ENCODE measurements around the gene DNAJB8. TPM values are rescaled to one million over a fixed set of nuclear protein-coding genes. Genes with fewer than 3 reads are reported as not detected.

The DNAJB8 gene
- polyA plus RNA-seq, 3 donors from 2014 or later = not detected

DNA sequence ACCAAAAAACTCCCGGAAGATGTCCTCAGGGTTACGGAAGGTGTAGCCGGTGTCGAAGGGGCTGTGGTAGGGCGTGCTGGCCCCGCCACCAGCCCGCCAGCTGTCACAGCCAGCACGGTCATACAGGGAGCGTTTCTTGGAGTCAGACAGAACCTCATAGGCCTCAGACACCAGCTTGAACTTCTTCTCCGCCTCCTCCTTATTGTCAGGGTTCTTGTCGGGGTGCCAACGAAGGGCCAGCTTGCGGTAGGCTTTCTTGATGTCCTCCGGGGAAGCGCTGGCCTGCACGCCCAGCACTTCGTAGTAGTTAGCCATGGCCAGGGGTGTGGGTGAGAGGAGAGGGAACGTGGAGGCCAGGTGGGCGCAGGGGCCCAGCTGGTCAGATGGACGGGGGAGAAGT, 3.8 kb downstream of the DNAJB8 start:
- no peaks in the 10 kb centered on the region for H3K36me3 Mint-ChIP-seq
- H3K4me1 Mint-ChIP-seq = peaks cover 1 to 10% of the 10 kb centered on the region in 2 donors
- H3K27me3 Mint-ChIP-seq (ENCODE audit: low read depth in 3 of 3) = peaks cover 2 to 26% (median 17%) of the 10 kb centered on the region in 3 donors
- H3K9me3 Mint-ChIP-seq = no peaks in the 10 kb centered on the region
- H3K4me3 Mint-ChIP-seq = no peak overlapping the region
- H3K27ac Mint-ChIP-seq = no peak overlapping the region
- DNase-seq = no peak

DNA sequence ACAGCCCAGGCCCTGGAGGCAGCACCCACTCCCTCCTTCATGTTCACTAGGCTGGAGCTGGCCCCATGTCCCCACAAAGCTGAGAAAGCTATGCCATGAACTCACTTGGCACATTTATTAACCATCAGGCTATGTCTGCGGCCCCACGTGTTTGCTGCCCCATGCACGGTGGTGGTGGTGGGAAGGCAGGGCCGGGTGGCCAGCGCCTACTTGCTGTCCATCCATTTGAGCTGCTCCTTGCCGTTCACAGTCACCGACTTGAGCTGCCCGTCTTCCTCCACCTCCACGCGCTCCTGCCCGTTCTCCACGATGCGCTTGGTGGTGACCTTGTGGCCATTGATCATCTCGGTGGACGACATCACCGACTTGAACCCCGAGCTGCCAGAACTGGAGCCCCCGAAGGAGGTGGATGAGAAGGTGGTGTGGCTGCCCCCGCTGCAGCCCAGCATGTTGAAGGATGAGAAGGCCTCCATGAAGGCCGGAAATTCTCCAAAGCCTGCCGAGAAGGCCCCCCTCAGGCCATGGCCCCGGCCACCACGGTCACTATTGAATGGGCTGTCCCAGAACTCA, 4.3 kb downstream of the DNAJB8 start:
- no peak overlapping the region for H3K4me3 Mint-ChIP-seq
- no peak overlapping the region for H3K27ac Mint-ChIP-seq
- no peaks in the 10 kb centered on the region for H3K9me3 Mint-ChIP-seq
- no peak for DNase-seq
- H3K27me3 Mint-ChIP-seq (ENCODE audit: low read depth in 3 of 3) = peaks cover 2 to 27% (median 17%) of the 10 kb centered on the region in 3 donors
- peaks cover 1 to 9% of the 10 kb centered on the region in 2 donors for H3K4me1 Mint-ChIP-seq
- no peaks in the 10 kb centered on the region for H3K36me3 Mint-ChIP-seq

DNA sequence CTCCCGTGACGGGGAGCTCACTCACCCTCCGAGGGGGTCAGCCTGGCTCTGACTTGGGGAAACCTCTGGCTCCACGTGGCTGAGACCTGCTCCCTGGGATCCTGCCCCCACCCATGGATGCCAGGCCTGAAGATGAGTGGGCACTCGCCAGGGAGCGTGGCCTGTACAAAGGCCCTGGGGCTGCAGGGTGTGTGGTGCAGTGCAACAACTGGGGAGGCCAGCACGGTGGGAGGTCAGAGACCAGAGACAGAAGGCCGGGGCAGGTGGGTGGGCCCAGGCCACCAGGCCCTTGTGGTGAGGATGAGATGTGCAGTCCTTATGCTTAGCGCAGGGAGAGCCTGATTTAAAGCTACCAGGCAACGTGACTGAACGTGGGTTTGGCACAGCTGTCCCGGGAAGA, 5.0 kb downstream of the DNAJB8 start:
- peaks cover 0 to 2% of the 10 kb centered on the region in 2 donors for H3K4me1 Mint-ChIP-seq
- H3K36me3 Mint-ChIP-seq = no peaks in the 10 kb centered on the region

DNA sequence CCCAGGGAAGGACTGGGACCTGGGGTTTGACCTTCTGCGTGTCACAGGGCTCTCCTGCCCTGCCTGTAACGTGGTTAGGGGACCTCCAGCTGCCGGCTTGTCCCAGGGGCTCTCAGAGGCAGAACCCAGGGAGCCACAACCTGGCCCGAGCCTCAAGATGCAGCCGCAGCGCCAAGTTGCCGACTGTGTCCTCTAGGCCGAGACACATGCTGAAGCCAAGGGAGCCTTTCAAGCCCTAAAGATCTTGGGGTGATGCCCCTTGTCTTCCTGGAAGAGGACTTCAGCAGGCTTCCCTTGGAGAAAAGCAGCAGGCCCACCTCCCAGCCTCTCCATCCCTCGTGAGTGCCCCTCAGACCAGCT, 7.2 kb downstream of the DNAJB8 start:
- Mint-ChIP-seq H3K36me3 (no peaks in the 10 kb centered on the region), H3K9me3 (no peaks in the 10 kb centered on the region), H3K27me3 (ENCODE audit: low read depth in 3 of 3) (peaks cover 4 to 21% (median 12%) of the 10 kb centered on the region in 3 donors), H3K4me3 (no peak overlapping the region), H3K4me1 (no peaks in the 10 kb centered on the region), H3K27ac (no peak overlapping the region)
- DNase-seq = no peak

More for the DNA sequence above, 5.0 kb downstream of the DNAJB8 start:
- DNase-seq = no peak
- Mint-ChIP-seq H3K9me3 (no peaks in the 10 kb centered on the region), H3K27me3 (ENCODE audit: low read depth in 3 of 3) (peaks cover 2 to 22% (median 13%) of the 10 kb centered on the region in 3 donors), H3K27ac (no peak overlapping the region), H3K4me3 (no peak overlapping the region)

DNA sequence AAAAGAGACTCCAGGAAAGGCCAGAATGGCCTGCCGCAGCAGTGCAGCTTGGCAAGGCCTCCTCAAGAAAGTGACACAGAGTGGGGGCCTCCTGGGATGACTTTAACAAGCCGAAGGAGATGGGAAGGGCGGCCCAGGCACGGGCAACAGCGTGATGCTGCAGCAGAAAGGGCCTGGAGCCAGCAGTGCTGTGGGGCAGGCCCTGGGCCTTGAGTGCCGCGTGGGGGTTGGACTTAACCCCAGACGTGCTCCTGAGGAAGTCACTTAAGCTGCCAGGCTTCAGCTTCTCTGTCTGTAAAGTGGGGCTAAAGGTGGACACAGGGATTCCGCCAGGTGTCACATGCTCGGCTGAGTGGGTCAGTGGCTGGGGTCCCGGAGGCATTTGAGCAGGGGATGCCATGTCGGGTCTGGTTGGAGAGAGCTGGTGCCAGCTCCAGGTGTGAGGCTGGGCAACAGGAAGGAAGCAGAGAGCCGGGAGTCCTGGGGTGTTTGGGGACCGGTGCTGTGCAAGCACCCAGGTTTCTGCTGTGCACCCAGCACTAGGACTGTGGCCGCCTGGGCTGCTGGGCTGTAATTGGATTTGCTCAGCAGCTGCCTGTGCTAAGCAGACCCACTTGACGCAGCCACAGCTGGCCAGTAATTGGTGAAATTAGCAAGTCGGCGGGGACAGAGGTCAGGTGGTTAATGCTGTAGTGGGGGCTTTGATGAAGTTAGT, 7.8 kb downstream of the DNAJB8 start:
- peaks cover 8 to 20% (median 9%) of the 10 kb centered on the region in 3 donors for H3K27me3 Mint-ChIP-seq (ENCODE audit: low read depth in 3 of 3)
- no peaks in the 10 kb centered on the region for H3K4me1 Mint-ChIP-seq
- no peaks in the 10 kb centered on the region for H3K9me3 Mint-ChIP-seq
- no peak for DNase-seq
- H3K27ac Mint-ChIP-seq = no peak overlapping the region
- H3K4me3 Mint-ChIP-seq = no peak overlapping the region
- H3K36me3 Mint-ChIP-seq = no peaks in the 10 kb centered on the region

DNA sequence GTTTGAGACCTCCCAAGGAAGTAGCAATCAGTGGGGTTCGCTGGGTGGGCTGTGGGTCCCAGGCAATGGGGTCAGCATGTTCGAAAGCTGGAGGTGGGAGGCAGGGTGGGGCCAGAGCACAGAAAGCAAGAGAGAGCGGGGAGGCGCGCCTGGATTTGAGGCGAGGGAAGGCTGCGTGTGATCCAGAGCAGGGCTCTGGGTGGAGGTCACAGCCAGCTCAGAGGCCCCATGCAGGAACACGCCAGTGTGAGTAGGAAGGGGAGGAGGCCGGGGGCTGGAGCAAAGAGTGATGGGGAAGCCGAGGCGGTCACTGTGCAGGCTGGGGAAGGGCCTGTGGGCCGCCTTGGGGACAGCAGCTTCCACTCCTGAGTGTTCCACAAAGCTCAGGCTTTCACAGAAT, 8.8 kb downstream of the DNAJB8 start:
- no peak overlapping the region for H3K27ac Mint-ChIP-seq

DNA sequence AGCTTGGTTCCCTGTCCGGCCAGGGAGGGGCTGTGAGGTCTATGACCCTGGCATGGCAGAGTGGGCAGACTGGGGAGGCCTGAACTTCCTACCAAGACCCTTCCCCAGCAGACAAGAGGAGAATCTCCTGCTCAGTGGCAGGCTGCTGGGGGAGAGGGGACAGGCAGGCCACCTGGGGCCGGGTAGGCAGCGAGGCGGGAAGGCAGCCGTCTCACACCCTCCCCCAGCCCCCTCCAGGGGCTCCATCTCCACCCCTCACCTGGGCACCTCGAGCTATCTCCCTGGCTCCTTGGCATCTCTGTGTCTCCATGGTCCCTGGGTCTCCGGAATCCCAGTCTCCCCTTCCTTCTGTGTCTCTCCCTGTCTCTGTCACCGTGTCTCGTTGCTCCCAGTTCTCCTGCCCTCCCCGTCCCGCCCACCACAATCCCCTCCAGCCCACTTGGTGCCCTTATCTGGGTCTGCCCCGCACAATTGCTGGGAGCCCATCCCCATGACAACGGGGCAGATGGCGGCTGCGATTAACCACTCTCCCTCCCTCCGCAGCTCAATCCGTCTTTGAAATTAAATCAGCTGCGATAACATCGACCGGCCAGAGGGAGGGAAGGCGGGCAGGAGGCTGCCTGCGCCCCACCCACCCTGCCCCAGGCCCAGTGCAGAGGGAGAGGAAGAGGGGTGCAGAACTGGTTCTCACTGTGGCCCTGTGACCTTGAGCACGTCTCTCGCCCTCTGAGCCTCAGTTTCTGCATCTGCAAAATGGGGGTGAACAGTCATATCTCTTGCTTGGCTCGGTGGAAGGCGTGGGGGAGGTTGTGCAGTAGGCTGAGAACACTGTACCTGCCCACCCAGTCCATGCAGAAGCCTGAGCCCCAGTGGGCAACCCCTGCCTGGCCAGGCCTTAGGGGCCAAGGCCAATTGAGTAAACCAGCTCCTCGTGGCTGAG, 9.6 kb downstream of the DNAJB8 start:
- no peak for DNase-seq
- Mint-ChIP-seq H3K36me3 (no peaks in the 10 kb centered on the region), H3K9me3 (no peaks in the 10 kb centered on the region), H3K4me1 (no peaks in the 10 kb centered on the region), H3K27me3 (ENCODE audit: low read depth in 3 of 3) (peaks cover 5 to 16% (median 9%) of the 10 kb centered on the region in 3 donors), H3K27ac (no peak overlapping the region), H3K4me3 (no peak overlapping the region)

More for the DNA sequence above, 8.8 kb downstream of the DNAJB8 start:
- Mint-ChIP-seq H3K36me3 (no peaks in the 10 kb centered on the region), H3K4me1 (no peaks in the 10 kb centered on the region), H3K4me3 (no peak overlapping the region), H3K9me3 (no peaks in the 10 kb centered on the region), H3K27me3 (ENCODE audit: low read depth in 3 of 3) (peaks cover 8 to 19% (median 9%) of the 10 kb centered on the region in 3 donors)
- no peak for DNase-seq

DNA sequence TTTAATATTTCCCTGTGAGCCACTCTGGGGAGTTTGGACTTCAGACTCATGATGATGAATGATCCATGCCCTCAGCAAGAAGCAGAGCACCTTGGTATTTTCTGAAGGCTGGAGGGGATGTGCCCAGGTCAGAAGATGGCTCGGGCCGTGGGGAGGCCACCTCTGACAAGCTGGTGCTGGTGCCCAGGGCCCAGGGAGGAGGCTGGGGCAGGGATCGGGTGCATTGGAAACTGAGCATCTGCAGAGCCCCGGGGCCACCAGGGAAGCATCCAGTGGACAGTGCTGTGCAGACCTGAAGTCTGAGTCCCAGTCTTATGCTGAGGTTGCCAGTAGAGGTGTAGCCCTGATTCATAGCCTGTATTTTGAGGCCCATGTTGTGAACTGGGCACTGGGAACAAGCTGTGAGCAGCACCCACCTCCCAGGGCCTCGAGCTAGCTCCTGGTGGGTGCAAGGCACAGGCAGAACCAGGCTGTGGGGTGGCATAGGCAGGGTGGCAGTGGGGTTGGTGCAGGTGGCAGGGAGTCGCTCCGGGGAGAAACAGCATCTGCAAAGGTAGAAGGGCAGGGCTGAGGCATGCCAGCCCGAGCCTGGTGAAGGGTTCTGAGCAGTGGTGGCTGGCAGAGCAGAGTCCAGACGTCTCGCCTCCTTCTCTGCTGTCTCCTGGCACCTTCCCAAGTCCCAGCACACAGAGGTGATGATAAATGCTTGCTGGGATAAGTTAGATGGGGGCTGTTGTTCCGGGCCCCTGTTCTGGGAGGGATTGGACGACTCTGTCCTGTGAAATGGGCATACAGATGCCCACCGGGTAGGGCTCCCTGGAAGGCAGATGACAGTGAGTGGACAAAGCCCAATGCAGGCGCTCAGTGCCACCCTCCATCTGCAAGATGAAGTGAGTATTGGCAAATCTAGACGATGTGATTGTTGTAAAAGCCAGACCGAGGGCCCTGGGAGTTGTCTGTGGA, 10.6 kb downstream of the DNAJB8 start:
- no peak for DNase-seq
- Mint-ChIP-seq H3K27me3 (ENCODE audit: low read depth in 3 of 3) (peaks cover 5 to 16% (median 11%) of the 10 kb centered on the region in 3 donors), H3K36me3 (no peaks in the 10 kb centered on the region), H3K4me1 (no peaks in the 10 kb centered on the region), H3K27ac (no peak overlapping the region), H3K4me3 (no peak overlapping the region), H3K9me3 (no peaks in the 10 kb centered on the region)

DNA sequence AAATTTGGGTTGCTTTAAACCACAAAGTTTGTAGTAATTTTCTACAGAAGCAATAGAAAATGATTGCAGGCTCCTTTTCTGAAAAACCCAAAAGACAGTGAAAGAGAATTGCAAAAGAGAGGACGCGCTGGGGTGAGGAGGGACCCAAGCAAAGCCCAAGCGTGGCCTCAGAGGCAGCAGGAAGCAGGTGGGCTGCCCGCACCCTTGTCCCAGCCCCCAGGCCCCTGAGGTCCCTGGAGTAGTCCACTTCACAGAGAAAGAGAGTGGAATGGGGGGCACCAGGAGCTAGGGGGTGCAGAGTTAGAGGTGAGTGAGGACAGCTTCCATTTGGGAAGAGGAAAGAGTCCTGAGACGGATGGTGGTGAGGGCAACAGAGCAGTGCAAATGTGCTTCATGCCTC, 11.6 kb downstream of the DNAJB8 start:
- H3K27ac Mint-ChIP-seq = no peak overlapping the region
- no peaks in the 10 kb centered on the region for H3K36me3 Mint-ChIP-seq
- peaks cover 7 to 16% (median 11%) of the 10 kb centered on the region in 3 donors for H3K27me3 Mint-ChIP-seq (ENCODE audit: low read depth in 3 of 3)
- no peak for DNase-seq
- no peaks in the 10 kb centered on the region for H3K4me1 Mint-ChIP-seq
- peaks cover 0 to under 1% (median 0%) of the 10 kb centered on the region in 6 donors for H3K9me3 Mint-ChIP-seq
- H3K4me3 Mint-ChIP-seq = no peak overlapping the region

DNA sequence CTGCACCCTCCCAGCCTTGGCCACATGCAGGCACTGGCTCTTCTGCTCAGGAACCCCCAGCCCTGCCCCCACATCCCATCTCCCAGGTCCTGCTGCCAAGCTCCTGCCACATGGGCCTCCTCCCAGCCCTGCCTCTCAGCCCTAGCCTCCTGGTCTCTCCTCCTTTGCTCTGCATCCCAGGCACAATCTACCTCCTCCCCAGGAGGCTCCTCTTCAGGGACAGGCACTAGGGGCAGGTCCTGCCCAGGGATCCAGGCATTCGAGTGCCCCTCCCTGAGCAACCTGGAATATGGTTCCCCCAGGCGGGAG, 12.4 kb downstream of the DNAJB8 start:
- no peak for DNase-seq
- peaks cover 7 to 13% (median 11%) of the 10 kb centered on the region in 3 donors for H3K27me3 Mint-ChIP-seq (ENCODE audit: low read depth in 3 of 3)
- no peak overlapping the region for H3K27ac Mint-ChIP-seq
- H3K4me3 Mint-ChIP-seq = no peak overlapping the region
- H3K4me1 Mint-ChIP-seq = peaks cover 0 to 2% of the 10 kb centered on the region in 2 donors
- H3K36me3 Mint-ChIP-seq = no peaks in the 10 kb centered on the region
- H3K9me3 Mint-ChIP-seq = peaks cover 0 to 2% (median 0%) of the 10 kb centered on the region in 6 donors

DNA sequence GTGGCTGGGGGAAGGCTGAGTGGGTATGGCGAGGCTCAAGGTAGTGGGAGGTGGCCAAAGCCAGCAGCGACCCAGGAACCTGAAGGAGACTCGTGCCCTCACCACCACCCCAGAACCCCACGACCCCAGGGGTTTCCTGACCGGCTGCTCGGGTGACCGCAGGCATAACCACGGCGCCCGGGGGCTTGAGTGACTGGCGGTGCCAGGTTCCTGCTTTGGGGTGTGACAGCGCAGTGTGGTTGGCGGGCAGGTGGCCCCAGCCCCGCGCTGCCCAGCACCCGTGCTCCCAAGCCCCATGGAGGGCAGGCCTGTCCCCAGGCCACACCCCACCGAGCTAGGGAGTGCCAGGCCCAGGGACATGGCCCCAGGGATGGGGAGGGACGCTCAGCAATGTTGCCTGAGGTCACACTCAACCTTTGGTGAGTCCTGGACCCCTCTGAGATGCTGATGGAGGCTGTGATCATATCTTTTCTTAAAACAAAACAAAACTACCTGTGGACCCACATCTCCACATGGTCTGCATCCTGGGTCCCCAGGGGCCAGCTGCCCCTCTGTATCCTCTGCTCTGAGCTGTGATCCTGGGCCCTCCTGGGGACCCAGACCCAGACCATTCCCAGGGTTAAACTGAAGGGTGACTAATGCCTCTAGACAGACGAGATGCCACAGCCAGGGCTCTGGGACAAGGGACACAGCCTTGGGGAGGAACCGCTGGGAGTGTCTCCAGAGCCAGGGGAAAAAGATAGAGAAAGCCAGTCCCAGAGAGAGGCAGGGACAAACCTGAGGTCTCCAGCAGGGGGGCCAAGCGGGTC, 13.0 kb downstream of the DNAJB8 start:
- Mint-ChIP-seq H3K4me3 (no peak overlapping the region), H3K4me1 (peaks cover 4 to 5% of the 10 kb centered on the region in 2 donors), H3K9me3 (peaks cover 0 to 2% (median 0%) of the 10 kb centered on the region in 6 donors), H3K36me3 (no peaks in the 10 kb centered on the region), H3K27ac (no peak overlapping the region), H3K27me3 (ENCODE audit: low read depth in 3 of 3) (peaks cover 7 to 10% (median 9%) of the 10 kb centered on the region in 3 donors)
- DNase-seq = peak in 1 of 3 donors; percentile 12

DNA sequence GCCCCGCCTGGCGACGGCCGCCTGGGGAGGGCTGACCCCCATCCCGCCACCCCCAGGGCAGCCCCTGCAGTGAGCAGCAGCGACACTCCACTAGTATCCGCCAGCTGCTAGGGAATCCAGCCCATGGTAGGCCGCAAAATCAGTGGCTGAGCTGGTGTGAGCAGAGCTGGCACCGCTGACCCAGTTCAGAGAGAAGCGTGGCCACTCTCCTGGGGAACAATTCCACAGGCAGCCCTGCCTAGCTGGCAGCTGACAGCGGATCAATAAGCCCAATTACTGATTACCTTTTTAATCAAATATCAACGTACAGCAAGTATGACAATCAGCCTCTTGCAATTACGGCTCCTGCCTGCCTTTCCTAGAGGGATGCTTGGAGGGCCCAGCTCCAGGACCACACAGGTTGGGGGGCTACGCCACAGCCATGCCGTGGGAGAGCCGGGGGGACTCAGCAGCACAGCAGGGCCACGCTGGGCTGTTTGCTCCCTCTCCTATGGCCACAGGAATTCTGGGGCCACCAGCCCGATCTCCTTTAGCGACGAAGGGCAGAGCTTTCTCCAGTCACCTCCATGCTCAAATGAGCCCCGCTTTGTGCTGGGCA, 13.9 kb downstream of the DNAJB8 start:
- Mint-ChIP-seq H3K27ac (no peak overlapping the region), H3K4me1 (peaks cover 10% of the 10 kb centered on the region in 2 donors), H3K27me3 (ENCODE audit: low read depth in 3 of 3) (peaks cover 6 to 9% (median 7%) of the 10 kb centered on the region in 3 donors), H3K4me3 (no peak overlapping the region), H3K9me3 (peaks cover 0 to 7% (median 0%) of the 10 kb centered on the region in 6 donors), H3K36me3 (no peaks in the 10 kb centered on the region)
- DNase-seq = no peak
